ENCODE data around the gene LRP1B.
"Not testable (repeated sequence)": the region's sequence is repeated elsewhere in the genome, so short reads cannot be mapped to it uniquely, and the experiment has no call there.

LRP1B gene

GRCh38 chr2:140565756-140566155 lies 1565.1 kb downstream of the LRP1B start:
- Histone ChIP-seq H3K9me3 (ENCODE audit: control insufficient read depth, low read length) (no peaks in the 10 kb centered on the region), H3K4me3 (ENCODE audit: insufficient read depth, low read depth, low read length, poor library complexity, severe bottlenecking) (no peak overlapping the region), H3K4me1 (ENCODE audit: control insufficient read depth, insufficient read depth, low read length, poor library complexity, severe bottlenecking) (no peaks in the 10 kb centered on the region), H3K36me3 (ENCODE audit: control insufficient read depth, insufficient read depth, low read length) (no peaks in the 10 kb centered on the region), H3K27me3 (replicated peaks; ENCODE audit: control insufficient read depth, insufficient read depth, low read length, poor library complexity, severe bottlenecking) (no peaks in the 10 kb centered on the region), H3K27ac (ENCODE audit: insufficient read depth, low read length, poor library complexity, severe bottlenecking) (no peak overlapping the region)
- no peak for DNase-seq

DNA sequence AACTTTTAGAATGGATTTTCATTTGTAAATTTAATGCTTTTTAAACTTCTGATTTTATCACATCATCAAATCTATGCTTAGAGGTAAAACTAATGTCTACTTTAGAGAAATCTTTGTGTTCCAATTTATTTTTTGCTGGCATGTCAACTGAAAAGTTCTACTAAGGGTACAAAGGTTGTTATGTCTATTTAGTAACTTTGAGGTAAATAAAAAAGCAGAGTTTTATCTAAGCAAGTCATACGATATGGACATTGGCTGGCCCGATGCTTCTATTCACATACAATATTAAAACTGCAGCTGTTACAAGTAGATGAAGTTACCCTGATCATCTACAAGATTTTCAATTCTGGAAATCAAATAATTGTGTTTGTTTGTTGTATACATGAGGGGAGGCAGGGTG lies 1575.1 kb downstream of the LRP1B start:
- no peak overlapping the region for H3K4me3 ChIP-seq (ENCODE audit: insufficient read depth, low read depth, low read length, poor library complexity, severe bottlenecking)
- H3K27ac ChIP-seq (ENCODE audit: insufficient read depth, low read length, poor library complexity, severe bottlenecking): no peak overlapping the region
- no peaks in the 10 kb centered on the region for H3K36me3 ChIP-seq (ENCODE audit: control insufficient read depth, insufficient read depth, low read length)
- H3K4me1 ChIP-seq (ENCODE audit: control insufficient read depth, insufficient read depth, low read length, poor library complexity, severe bottlenecking): no peaks in the 10 kb centered on the region
- no peaks in the 10 kb centered on the region for H3K9me3 ChIP-seq (ENCODE audit: control insufficient read depth, low read length)
- H3K27me3 ChIP-seq (replicated peaks; ENCODE audit: control insufficient read depth, insufficient read depth, low read length, poor library complexity, severe bottlenecking): no peaks in the 10 kb centered on the region
- DNase-seq: no peak

DNA sequence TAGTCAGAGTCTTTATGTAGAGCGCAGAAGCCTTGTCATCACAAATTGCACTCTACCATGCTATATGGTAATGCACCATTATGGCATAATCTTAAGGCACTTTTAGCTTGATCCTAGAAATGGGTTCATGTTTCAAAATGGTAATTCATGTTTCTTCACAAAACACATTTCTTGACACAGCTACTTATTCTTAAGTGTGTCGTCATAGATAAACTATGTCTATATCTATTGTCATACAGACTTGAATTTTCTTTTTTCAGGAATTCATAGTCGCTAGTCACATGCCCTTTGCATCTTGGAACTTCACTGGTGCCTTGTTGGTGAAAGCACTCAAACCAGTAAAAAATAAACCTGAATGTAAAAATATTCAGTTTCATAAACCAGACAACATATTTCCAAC lies 1578.2 kb downstream of the LRP1B start:
- H3K4me3 ChIP-seq (ENCODE audit: insufficient read depth, low read depth, low read length, poor library complexity, severe bottlenecking): no peak overlapping the region
- no peak overlapping the region for H3K27ac ChIP-seq (ENCODE audit: insufficient read depth, low read length, poor library complexity, severe bottlenecking)
- DNase-seq: no peak
- no peaks in the 10 kb centered on the region for H3K9me3 ChIP-seq (ENCODE audit: control insufficient read depth, low read length)
- no peaks in the 10 kb centered on the region for H3K36me3 ChIP-seq (ENCODE audit: control insufficient read depth, insufficient read depth, low read length)
- no peaks in the 10 kb centered on the region for H3K27me3 ChIP-seq (replicated peaks; ENCODE audit: control insufficient read depth, insufficient read depth, low read length, poor library complexity, severe bottlenecking)
- H3K4me1 ChIP-seq (ENCODE audit: control insufficient read depth, insufficient read depth, low read length, poor library complexity, severe bottlenecking): no peaks in the 10 kb centered on the region

DNA sequence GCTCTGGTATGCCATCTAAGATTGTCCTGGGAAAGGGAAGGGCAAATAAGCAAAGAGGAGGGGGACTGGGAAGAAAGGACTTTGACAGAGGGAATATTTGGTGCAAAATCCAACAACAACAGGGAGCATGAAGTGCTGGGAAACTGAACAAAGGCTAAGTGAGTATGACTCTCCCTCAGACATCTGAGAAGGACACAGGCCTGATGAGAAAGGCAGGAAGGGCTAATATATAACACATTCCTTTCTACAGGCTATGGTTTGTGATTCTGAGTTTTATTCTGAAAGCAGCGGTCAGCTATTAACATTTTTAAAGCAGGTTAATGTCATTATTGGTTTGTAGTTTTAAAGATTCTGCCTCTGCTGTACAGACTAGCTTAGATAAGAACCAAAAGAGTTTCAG lies 1579.5 kb downstream of the LRP1B start:
- Histone ChIP-seq H3K9me3 (ENCODE audit: control insufficient read depth, low read length) (no peaks in the 10 kb centered on the region), H3K4me1 (ENCODE audit: control insufficient read depth, insufficient read depth, low read length, poor library complexity, severe bottlenecking) (no peaks in the 10 kb centered on the region), H3K27me3 (replicated peaks; ENCODE audit: control insufficient read depth, insufficient read depth, low read length, poor library complexity, severe bottlenecking) (no peaks in the 10 kb centered on the region), H3K36me3 (ENCODE audit: control insufficient read depth, insufficient read depth, low read length) (no peaks in the 10 kb centered on the region), H3K27ac (ENCODE audit: insufficient read depth, low read length, poor library complexity, severe bottlenecking) (no peak overlapping the region), H3K4me3 (ENCODE audit: insufficient read depth, low read depth, low read length, poor library complexity, severe bottlenecking) (no peak overlapping the region)
- no peak for DNase-seq

DNA sequence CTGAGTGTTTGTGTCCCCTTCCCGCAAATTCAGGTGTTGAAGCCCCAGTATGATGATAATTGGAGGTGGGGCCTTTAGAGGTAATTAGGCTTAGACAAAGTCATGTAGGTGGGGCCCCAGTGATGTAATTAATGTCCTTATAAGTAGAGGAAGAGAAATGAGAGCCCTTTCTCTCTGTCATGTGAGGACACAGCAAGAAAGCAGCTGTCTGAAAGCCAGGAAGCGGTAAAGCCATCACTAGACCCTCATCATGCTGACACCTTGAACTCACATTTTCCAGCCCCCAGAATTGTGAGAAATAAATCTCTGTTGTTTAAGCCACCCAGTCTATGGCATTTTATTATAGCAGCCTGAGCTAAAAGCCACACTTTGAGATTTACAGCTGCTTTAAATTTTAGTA lies 1580.0 kb downstream of the LRP1B start:
- H3K4me3 ChIP-seq (ENCODE audit: insufficient read depth, low read depth, low read length, poor library complexity, severe bottlenecking): no peak overlapping the region
- no peak overlapping the region for H3K27ac ChIP-seq (ENCODE audit: insufficient read depth, low read length, poor library complexity, severe bottlenecking)
- H3K27me3 ChIP-seq (replicated peaks; ENCODE audit: control insufficient read depth, insufficient read depth, low read length, poor library complexity, severe bottlenecking): no peaks in the 10 kb centered on the region
- no peaks in the 10 kb centered on the region for H3K36me3 ChIP-seq (ENCODE audit: control insufficient read depth, insufficient read depth, low read length)
- no peaks in the 10 kb centered on the region for H3K9me3 ChIP-seq (ENCODE audit: control insufficient read depth, low read length)
- no peak for DNase-seq
- H3K4me1 ChIP-seq (ENCODE audit: control insufficient read depth, insufficient read depth, low read length, poor library complexity, severe bottlenecking): no peaks in the 10 kb centered on the region

DNA sequence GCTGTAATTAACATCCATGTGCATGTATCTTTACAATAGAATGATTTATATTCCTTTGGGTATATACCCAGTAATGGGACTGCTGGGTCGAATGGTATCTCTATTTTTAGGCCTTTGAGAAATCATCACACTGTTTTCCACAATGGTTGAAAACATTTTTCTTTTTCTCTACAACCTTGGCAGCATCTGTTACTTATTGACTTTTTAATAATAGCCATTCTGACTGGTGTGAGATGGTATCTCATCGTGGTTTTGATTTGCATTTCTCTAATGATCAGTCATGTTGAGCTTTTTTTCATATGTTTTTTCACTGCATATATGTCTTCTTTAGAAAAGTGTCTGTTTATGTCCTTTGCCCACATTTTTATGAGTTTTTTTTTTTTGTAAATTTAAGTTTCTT lies 1586.0 kb downstream of the LRP1B start:
- DNase-seq; H3K36me3 ChIP-seq (ENCODE audit: control insufficient read depth, insufficient read depth, low read length); H3K4me3 ChIP-seq (ENCODE audit: insufficient read depth, low read depth, low read length, poor library complexity, severe bottlenecking); H3K9me3 ChIP-seq (ENCODE audit: control insufficient read depth, low read length); H3K27me3 ChIP-seq (replicated peaks; ENCODE audit: control insufficient read depth, insufficient read depth, low read length, poor library complexity, severe bottlenecking); H3K4me1 ChIP-seq (ENCODE audit: control insufficient read depth, insufficient read depth, low read length, poor library complexity, severe bottlenecking); H3K27ac ChIP-seq (ENCODE audit: insufficient read depth, low read length, poor library complexity, severe bottlenecking): not testable (repeated sequence)

GRCh38 chr2:140542627-140543026 lies 1588.2 kb downstream of the LRP1B start:
- no peak overlapping the region for H3K27ac ChIP-seq (ENCODE audit: insufficient read depth, low read length, poor library complexity, severe bottlenecking)
- H3K4me1 ChIP-seq (ENCODE audit: control insufficient read depth, insufficient read depth, low read length, poor library complexity, severe bottlenecking): no peaks in the 10 kb centered on the region
- H3K36me3 ChIP-seq (ENCODE audit: control insufficient read depth, insufficient read depth, low read length): no peaks in the 10 kb centered on the region
- no peak overlapping the region for H3K4me3 ChIP-seq (ENCODE audit: insufficient read depth, low read depth, low read length, poor library complexity, severe bottlenecking)
- no peaks in the 10 kb centered on the region for H3K9me3 ChIP-seq (ENCODE audit: control insufficient read depth, low read length)
- H3K27me3 ChIP-seq (replicated peaks; ENCODE audit: control insufficient read depth, insufficient read depth, low read length, poor library complexity, severe bottlenecking): no peaks in the 10 kb centered on the region
- DNase-seq: no peak

DNA sequence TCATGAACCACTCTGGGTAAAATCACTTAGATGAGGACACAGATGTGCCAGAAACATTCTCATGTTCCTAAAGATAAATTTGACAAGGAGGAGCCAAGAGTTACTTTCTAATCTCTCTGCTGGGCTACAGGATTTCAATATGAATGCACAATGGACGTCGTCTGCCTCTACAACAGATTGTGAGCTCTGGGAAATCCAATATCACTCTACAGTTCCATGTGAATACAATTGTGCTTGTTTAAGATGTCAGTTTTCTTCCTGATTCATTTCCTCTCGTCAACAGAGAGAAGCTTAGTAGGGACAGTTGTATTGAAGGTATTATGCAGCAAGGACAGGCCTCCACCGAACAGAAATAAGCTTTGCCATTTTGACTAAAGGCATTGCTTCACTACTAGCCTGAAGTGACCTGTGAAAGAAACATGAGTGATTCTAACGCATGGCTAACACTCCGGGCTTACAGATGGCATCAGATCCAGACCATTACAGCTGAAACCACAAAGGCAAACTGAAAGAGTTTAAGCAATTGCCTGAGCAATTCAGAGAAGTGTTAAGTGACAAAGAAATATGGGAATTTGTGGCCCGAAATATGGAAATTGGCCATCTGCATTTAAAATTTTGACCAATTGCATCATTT lies 1591.5 kb downstream of the LRP1B start:
- Histone ChIP-seq H3K27ac (ENCODE audit: insufficient read depth, low read length, poor library complexity, severe bottlenecking) (no peak overlapping the region), H3K4me3 (ENCODE audit: insufficient read depth, low read depth, low read length, poor library complexity, severe bottlenecking) (no peak overlapping the region), H3K36me3 (ENCODE audit: control insufficient read depth, insufficient read depth, low read length) (no peaks in the 10 kb centered on the region), H3K9me3 (ENCODE audit: control insufficient read depth, low read length) (no peaks in the 10 kb centered on the region), H3K4me1 (ENCODE audit: control insufficient read depth, insufficient read depth, low read length, poor library complexity, severe bottlenecking) (no peaks in the 10 kb centered on the region), H3K27me3 (replicated peaks; ENCODE audit: control insufficient read depth, insufficient read depth, low read length, poor library complexity, severe bottlenecking) (no peaks in the 10 kb centered on the region)
- no peak for DNase-seq

DNA sequence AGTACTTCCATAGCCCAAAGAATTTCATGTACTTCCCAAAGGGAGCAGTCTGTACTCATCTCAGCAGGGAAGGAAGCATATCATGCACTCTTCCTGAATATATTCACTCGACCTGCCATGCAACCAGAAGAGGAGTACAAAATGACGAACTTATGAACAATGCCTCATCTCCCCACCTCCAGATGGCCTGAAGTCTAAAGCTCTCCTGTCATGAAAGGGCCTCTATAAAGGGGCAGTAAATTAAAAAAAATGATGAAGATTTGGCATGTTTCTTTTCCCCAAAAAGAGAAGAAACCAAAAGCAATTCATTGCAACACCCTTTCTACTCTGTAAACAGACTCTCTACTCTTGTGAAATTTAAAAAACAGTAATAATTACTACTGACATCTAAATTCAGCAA lies 1601.1 kb downstream of the LRP1B start:
- no peak for DNase-seq

GRCh38 chr2:140528982-140529381 lies 1601.8 kb downstream of the LRP1B start:
- Histone ChIP-seq H3K4me1 (ENCODE audit: control insufficient read depth, insufficient read depth, low read length, poor library complexity, severe bottlenecking) (no peaks in the 10 kb centered on the region), H3K36me3 (ENCODE audit: control insufficient read depth, insufficient read depth, low read length) (no peaks in the 10 kb centered on the region), H3K27me3 (replicated peaks; ENCODE audit: control insufficient read depth, insufficient read depth, low read length, poor library complexity, severe bottlenecking) (no peaks in the 10 kb centered on the region), H3K4me3 (ENCODE audit: insufficient read depth, low read depth, low read length, poor library complexity, severe bottlenecking) (no peak overlapping the region), H3K27ac (ENCODE audit: insufficient read depth, low read length, poor library complexity, severe bottlenecking) (no peak overlapping the region), H3K9me3 (ENCODE audit: control insufficient read depth, low read length) (no peaks in the 10 kb centered on the region)
- DNase-seq: no peak

More for the DNA sequence above, 1601.1 kb downstream of the LRP1B start:
- Histone ChIP-seq H3K4me1 (ENCODE audit: control insufficient read depth, insufficient read depth, low read length, poor library complexity, severe bottlenecking) (no peaks in the 10 kb centered on the region), H3K4me3 (ENCODE audit: insufficient read depth, low read depth, low read length, poor library complexity, severe bottlenecking) (no peak overlapping the region), H3K36me3 (ENCODE audit: control insufficient read depth, insufficient read depth, low read length) (no peaks in the 10 kb centered on the region), H3K27me3 (replicated peaks; ENCODE audit: control insufficient read depth, insufficient read depth, low read length, poor library complexity, severe bottlenecking) (no peaks in the 10 kb centered on the region), H3K27ac (ENCODE audit: insufficient read depth, low read length, poor library complexity, severe bottlenecking) (no peak overlapping the region), H3K9me3 (ENCODE audit: control insufficient read depth, low read length) (no peaks in the 10 kb centered on the region)

Measured in effector memory CD4-positive, alpha-beta T cell (primary cell).